OCI-LY3 (cell line): ENCODE measurements around the gene ANK2.

Experiments
- CTCF ChIP-seq: fragments of 200-600, 300-600 bp; sonication (generic); IDR thresholded peaks from 2 replicates; pipeline ENCODE4 v1.5.1; 2014; ENCODE audit warnings: antibody characterized with exemption, low read length, low read depth
- EZH2phosphoT487 ChIP-seq: fragments of 200-600 bp; shearing (Covaris generic); IDR thresholded peaks from 2 replicates; pipeline ENCODE4 v1.6.1; 2018; ENCODE audit warnings: antibody characterized with exemption, mixed run types, low read depth

GRCh38 chr4:113057891-113058290 lies 8.4 kb downstream of the ANK2 start:
- no peak for TF ChIP-seq CTCF
- TF ChIP-seq EZH2phosphoT487 = no peak
